Central memory CD8-positive, alpha-beta T cell (primary cell): ENCODE measurements around the gene PROKR1.
A peak's percentile ranks its signal among the peaks of the same experiment; 100 is the strongest.

Source experiments
- ATAC-seq: fragments of 150-1000 bp; cut with Tn5 transposase; replicated peaks from 2 replicates; pipeline ENCODE4 v1.10.0; 2022; ENCODE audit warnings: mild to moderate bottlenecking, moderate FRiP score, moderate number of reproducible peaks; ENCODE audit not compliant: poor library complexity, severe bottlenecking; ENCODE audit errors: extremely low read depth
- DNase-seq, 2 donors: peaks; one replicate each; pipeline ENCODE4 v3.0.0; 2021; ENCODE audit warnings: low spot score in 2 of 2
- H3K27ac Mint-ChIP-seq: one replicate; pipeline ENCODE4 v1.8.0; 2022; ENCODE audit warnings: low read depth, mild to moderate bottlenecking, moderate library complexity, mixed read lengths
- H3K27me3 Mint-ChIP-seq: one replicate; pipeline ENCODE4 v1.8.0; 2022; ENCODE audit warnings: mixed read lengths
- H3K36me3 Mint-ChIP-seq: one replicate; pipeline ENCODE4 v1.8.0; 2022; ENCODE audit warnings: mild to moderate bottlenecking, moderate library complexity, mixed read lengths; ENCODE audit not compliant: insufficient read depth
- H3K4me1 Mint-ChIP-seq: one replicate; pipeline ENCODE4 v1.8.0; 2022; ENCODE audit warnings: mixed read lengths
- H3K4me3 Mint-ChIP-seq: one replicate; pipeline ENCODE4 v1.8.0; 2022; ENCODE audit warnings: mild to moderate bottlenecking, moderate library complexity, mixed read lengths
- H3K9me3 Mint-ChIP-seq: one replicate; pipeline ENCODE4 v1.8.0; 2022; ENCODE audit warnings: mixed read lengths

Gene PROKR1

GRCh38 chr2:68623820-68624219 lies 19.6 kb upstream of the PROKR1 start:
- H3K36me3 Mint-ChIP-seq = no peaks in the 10 kb centered on the region
- H3K4me3 Mint-ChIP-seq = no peak overlapping the region
- no peak for ATAC-seq
- no peaks in the 10 kb centered on the region for H3K4me1 Mint-ChIP-seq
- no peak for DNase-seq
- H3K27me3 Mint-ChIP-seq = peaks cover 23% of the 10 kb centered on the region
- H3K9me3 Mint-ChIP-seq = no peaks in the 10 kb centered on the region
- H3K27ac Mint-ChIP-seq = no peak overlapping the region

GRCh38 chr2:68627615-68628014 lies 15.8 kb upstream of the PROKR1 start:
- no peak overlapping the region for H3K27ac Mint-ChIP-seq
- H3K4me3 Mint-ChIP-seq = no peak overlapping the region
- H3K4me1 Mint-ChIP-seq = no peaks in the 10 kb centered on the region
- no peak for DNase-seq
- no peak for ATAC-seq
- no peaks in the 10 kb centered on the region for H3K9me3 Mint-ChIP-seq
- H3K27me3 Mint-ChIP-seq = peaks cover 24% of the 10 kb centered on the region
- H3K36me3 Mint-ChIP-seq = no peaks in the 10 kb centered on the region

GRCh38 chr2:68632021-68632420 lies 11.4 kb upstream of the PROKR1 start:
- Mint-ChIP-seq H3K4me3 (no peak overlapping the region), H3K27me3 (peaks cover 40% of the 10 kb centered on the region), H3K36me3 (no peaks in the 10 kb centered on the region), H3K9me3 (no peaks in the 10 kb centered on the region), H3K27ac (no peak overlapping the region), H3K4me1 (no peaks in the 10 kb centered on the region)
- ATAC-seq (no peak), DNase-seq (no peak)

- Mint-ChIP-seq H3K27me3 (peaks cover 56% of the 10 kb centered on the region), H3K4me1 (no peaks in the 10 kb centered on the region)
- ATAC-seq = no peak
Measured at GRCh38 chr2:68637047-68637446, 6.3 kb upstream of the PROKR1 start.

GRCh38 chr2:68643874-68644485 lies 601 bp downstream of the PROKR1 start:
- H3K4me1 Mint-ChIP-seq = no peaks in the 10 kb centered on the region
- DNase-seq (no peak), ATAC-seq (no peak)
- no peaks in the 10 kb centered on the region for H3K36me3 Mint-ChIP-seq
- H3K27ac Mint-ChIP-seq = no peak overlapping the region
- peaks cover 10% of the 10 kb centered on the region for H3K9me3 Mint-ChIP-seq
- peak overlapping the region; percentile 46 for H3K4me3 Mint-ChIP-seq
- peaks cover 89% of the 10 kb centered on the region for H3K27me3 Mint-ChIP-seq

More at GRCh38 chr2:68637047-68637446, 6.3 kb upstream of the PROKR1 start:
- Mint-ChIP-seq H3K9me3 (peaks cover 10% of the 10 kb centered on the region), H3K36me3 (no peaks in the 10 kb centered on the region), H3K4me3 (no peak overlapping the region), H3K27ac (no peak overlapping the region)
- DNase-seq = no peak

- no peak for ATAC-seq
- H3K4me3 Mint-ChIP-seq = no peak overlapping the region
Measured at GRCh38 chr2:68645523-68645922, 2.1 kb downstream of the PROKR1 start.

GRCh38 chr2:68646303-68646702 lies 2.9 kb downstream of the PROKR1 start:
- Mint-ChIP-seq H3K4me1 (no peaks in the 10 kb centered on the region), H3K4me3 (no peak overlapping the region), H3K36me3 (peaks cover 1% of the 10 kb centered on the region), H3K27ac (no peak overlapping the region), H3K27me3 (peaks cover 85% of the 10 kb centered on the region), H3K9me3 (peaks cover under 1% of the 10 kb centered on the region)
- ATAC-seq = no peak
- no peak for DNase-seq

More at GRCh38 chr2:68645523-68645922, 2.1 kb downstream of the PROKR1 start:
- Mint-ChIP-seq H3K4me1 (no peaks in the 10 kb centered on the region), H3K27ac (no peak overlapping the region), H3K9me3 (peaks cover 8% of the 10 kb centered on the region), H3K27me3 (peaks cover 93% of the 10 kb centered on the region), H3K36me3 (peaks cover 1% of the 10 kb centered on the region)
- DNase-seq = no peak

- Mint-ChIP-seq H3K27me3 (peaks cover 46% of the 10 kb centered on the region), H3K9me3 (no peaks in the 10 kb centered on the region), H3K27ac (no peak overlapping the region), H3K36me3 (peaks cover 1% of the 10 kb centered on the region), H3K4me1 (peaks cover 14% of the 10 kb centered on the region), H3K4me3 (no peak overlapping the region)
- DNase-seq (no peak), ATAC-seq (no peak)
Measured at GRCh38 chr2:68650645-68651044, 7.3 kb downstream of the PROKR1 start.

- Mint-ChIP-seq H3K36me3 (peaks cover 4% of the 10 kb centered on the region), H3K27me3 (peaks cover 35% of the 10 kb centered on the region)
- no peak for ATAC-seq
Measured at GRCh38 chr2:68653034-68653433, 9.7 kb downstream of the PROKR1 start.

GRCh38 chr2:68653538-68653982 lies 10.2 kb downstream of the PROKR1 start:
- Mint-ChIP-seq H3K9me3 (no peaks in the 10 kb centered on the region), H3K27me3 (peaks cover 35% of the 10 kb centered on the region), H3K4me3 (peak overlapping the region; percentile 35), H3K36me3 (peaks cover 4% of the 10 kb centered on the region), H3K27ac (peak overlapping the region; percentile 11), H3K4me1 (peaks cover 14% of the 10 kb centered on the region)
- peak; percentile 67 for ATAC-seq
- DNase-seq = no peak

More at GRCh38 chr2:68653034-68653433, 9.7 kb downstream of the PROKR1 start:
- Mint-ChIP-seq H3K4me1 (peaks cover 14% of the 10 kb centered on the region), H3K4me3 (peak overlapping the region; percentile 35), H3K27ac (no peak overlapping the region), H3K9me3 (no peaks in the 10 kb centered on the region)
- DNase-seq = no peak

- no peak overlapping the region for H3K4me3 Mint-ChIP-seq
- peaks cover 35% of the 10 kb centered on the region for H3K27me3 Mint-ChIP-seq
- DNase-seq = no peak
- peaks cover 2% of the 10 kb centered on the region for H3K36me3 Mint-ChIP-seq
- no peak for ATAC-seq
- peaks cover 9% of the 10 kb centered on the region for H3K4me1 Mint-ChIP-seq
- H3K27ac Mint-ChIP-seq = no peak overlapping the region
- H3K9me3 Mint-ChIP-seq = no peaks in the 10 kb centered on the region
Measured at GRCh38 chr2:68658266-68658665, 14.9 kb downstream of the PROKR1 start.

- peaks cover 1% of the 10 kb centered on the region for H3K4me1 Mint-ChIP-seq
- no peak overlapping the region for H3K4me3 Mint-ChIP-seq
- peaks cover 2% of the 10 kb centered on the region for H3K36me3 Mint-ChIP-seq
- ATAC-seq (no peak), DNase-seq (no peak)
- no peak overlapping the region for H3K27ac Mint-ChIP-seq
- H3K27me3 Mint-ChIP-seq = peaks cover 43% of the 10 kb centered on the region
- H3K9me3 Mint-ChIP-seq = no peaks in the 10 kb centered on the region
Measured at GRCh38 chr2:68659081-68659480, 15.7 kb downstream of the PROKR1 start.

- Mint-ChIP-seq H3K27me3 (peaks cover 59% of the 10 kb centered on the region), H3K9me3 (no peaks in the 10 kb centered on the region), H3K27ac (no peak overlapping the region), H3K4me1 (no peaks in the 10 kb centered on the region), H3K4me3 (no peak overlapping the region), H3K36me3 (peaks cover 2% of the 10 kb centered on the region)
- no peak for ATAC-seq
- no peak for DNase-seq
Measured at GRCh38 chr2:68660658-68661057, 17.3 kb downstream of the PROKR1 start.
